Fibroblast of lung (primary cell): ENCODE data around the gene H1-8. TPM values are rescaled to one million over a fixed set of nuclear protein-coding genes. Genes with fewer than 3 reads are reported as not detected.

ENCODE experiments used
- DNase-seq, 2 donors: peaks; one replicate each; pipeline versions ENCODE4 v3.0.0 to v3.0.0-alpha.2; 2010; ENCODE audit warnings: low read depth in 2 of 2
- H2AFZ ChIP-seq: 2 replicates; pipeline ENCODE4 v1.5.1; 2012; ENCODE audit warnings: low read length, control low read depth, inconsistent platforms
- H3K27ac ChIP-seq: 2 replicates; pipeline ENCODE4 v1.5.1; 2011; ENCODE audit warnings: low read length, control low read depth; ENCODE audit not compliant: insufficient read depth
- H3K27me3 ChIP-seq: 2 replicates; pipeline ENCODE4 v1.5.1; 2011; ENCODE audit warnings: mild to moderate bottlenecking, low read length; ENCODE audit not compliant: control insufficient read depth, insufficient read depth
- H3K36me3 ChIP-seq: 2 replicates; pipeline ENCODE4 v1.5.1; 2011; ENCODE audit warnings: low read length; ENCODE audit not compliant: control insufficient read depth, insufficient read depth
- H3K4me1 ChIP-seq: 2 replicates; pipeline ENCODE4 v1.5.1; 2011; ENCODE audit warnings: low read length; ENCODE audit not compliant: control insufficient read depth, insufficient read depth; ENCODE audit errors: extremely low read depth
- H3K4me2 ChIP-seq: 2 replicates; pipeline ENCODE4 v1.5.1; 2011; ENCODE audit warnings: low read length, control low read depth; ENCODE audit not compliant: insufficient read depth; ENCODE audit errors: extremely low read depth
- H3K4me3 ChIP-seq, 4 experiments: fragments of 200-600 bp in 1 of 4; sonication (generic) in 1 of 4; replicated peaks in 1 of 4; 2 replicates each; pipeline ENCODE4 v1.5.1; 2011 to 2016; ENCODE audit warnings: low read length in 4 of 4, low read depth in 3 of 4, mild to moderate bottlenecking in 3 of 4, control low read depth in 2 of 4, inconsistent platforms in 1 of 4, mixed read lengths in 1 of 4; ENCODE audit not compliant: insufficient read depth in 1 of 4; ENCODE audit errors: control extremely low read depth in 1 of 4
- H3K79me2 ChIP-seq: 2 replicates; pipeline ENCODE4 v1.5.1; 2012; ENCODE audit warnings: mild to moderate bottlenecking, low read length, inconsistent platforms; ENCODE audit not compliant: control insufficient read depth, insufficient read depth
- H3K9ac ChIP-seq: 2 replicates; pipeline ENCODE4 v1.5.1; 2011; ENCODE audit warnings: mild to moderate bottlenecking, low read length, control low read depth; ENCODE audit not compliant: insufficient read depth
- H3K9me3 ChIP-seq: 2 replicates; pipeline ENCODE4 v1.5.1; 2012; ENCODE audit warnings: low read depth, low read length; ENCODE audit not compliant: control insufficient read depth, insufficient read depth
- H4K20me1 ChIP-seq: 2 replicates; pipeline ENCODE4 v1.5.1; 2011; ENCODE audit warnings: low read length; ENCODE audit not compliant: control insufficient read depth, insufficient read depth; ENCODE audit errors: extremely low read depth
- EZH2 ChIP-seq: IDR thresholded peaks from 2 replicates; pipeline ENCODE4 v1.5.1; 2012; ENCODE audit warnings: low read length, control low read depth, mild to moderate bottlenecking; ENCODE audit errors: missing control alignments
- polyA plus RNA-seq, 2 donors: library from polyadenylated mRNA; depleted of rRNA in 1 of 2; stranded (reverse) in 1 of 2; unstranded in 1 of 2; fragments of >200 nt; gene quantifications; 2 replicates each; pipeline ENCODE4 v1.2.1, GENCODE V29; 2011 to 2012; ENCODE audit warnings: missing spikeins in 1 of 2
- total RNA-seq: library from RNA; depleted of rRNA; stranded (reverse); fragments of >200 nt; gene quantifications from 2 replicates; pipeline ENCODE4 v1.2.1, GENCODE V29; 2014
- TF ChIP-seq, protein P1 (sequence below), 2 donors: IDR thresholded peaks in 1 of 2; conservative IDR thresholded peaks in 1 of 2; 1 replicate in 1 of 2; 2 replicates in 1 of 2; pipeline ENCODE4 v1.5.1; 2011 to 2012; ENCODE audit warnings: low read length in 2 of 2, control low read depth in 1 of 2, inconsistent platforms in 1 of 2, low read depth in 1 of 2, mild to moderate bottlenecking in 1 of 2

H1-8 gene
- total and polyA plus RNA-seq, 2 donors (not counting 1 experiment from before 2014, with no cell fraction given), result not detected

DNA sequence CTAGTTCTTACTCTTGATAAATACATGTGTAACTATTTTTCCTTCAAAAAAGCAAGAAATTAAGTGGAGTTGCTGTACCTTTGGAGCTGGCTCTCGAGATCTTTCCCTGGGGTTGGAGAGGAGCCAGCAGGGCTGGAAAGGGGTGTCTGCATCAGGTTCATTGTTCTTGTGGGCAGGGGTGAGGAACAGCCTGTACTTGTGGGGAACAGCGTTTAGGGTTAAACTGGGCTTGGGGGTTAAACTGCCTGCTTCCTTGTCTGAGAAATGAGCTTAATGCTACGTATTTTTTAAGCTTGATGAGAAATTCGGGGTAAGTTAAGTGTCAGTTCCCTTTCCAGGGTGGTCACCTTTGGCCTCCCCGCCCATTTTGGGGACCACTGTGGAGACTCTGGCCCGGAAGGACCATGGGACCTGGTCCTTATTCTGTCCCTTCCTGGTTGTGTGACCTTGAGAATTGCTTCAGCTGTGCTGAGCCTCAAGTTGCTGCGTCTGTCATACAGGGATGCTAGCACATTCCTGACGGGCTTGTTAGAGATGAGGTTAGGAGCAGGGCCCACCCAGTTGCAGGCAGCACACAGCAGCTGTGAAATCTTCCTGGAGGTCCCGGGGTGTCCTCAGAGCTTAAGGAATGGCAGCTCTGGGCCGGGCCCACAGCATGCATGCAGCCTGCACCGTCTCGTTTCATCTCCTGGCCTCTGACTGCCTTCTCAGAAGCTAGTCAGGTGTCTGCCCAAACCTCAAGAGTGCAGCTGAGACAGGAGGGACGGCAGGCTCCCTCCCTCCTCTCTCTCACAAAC is 11.6 kb downstream of the H1-8 start:
- Histone ChIP-seq H3K9me3 (no peaks in the 10 kb centered on the region), H3K79me2 (peaks cover 4% of the 10 kb centered on the region), H3K4me2 (no peak overlapping the region), H3K4me1 (peaks cover 32% of the 10 kb centered on the region), H3K27ac (peak overlapping the region; percentile 19), H2AFZ (no peak overlapping the region), H4K20me1 (no peaks in the 10 kb centered on the region), H3K9ac (no peak overlapping the region), H3K36me3 (peaks cover 21% of the 10 kb centered on the region), H3K4me3 (no peak overlapping the region), H3K27me3 (no peaks in the 10 kb centered on the region)
- TF ChIP-seq, protein P1, sequence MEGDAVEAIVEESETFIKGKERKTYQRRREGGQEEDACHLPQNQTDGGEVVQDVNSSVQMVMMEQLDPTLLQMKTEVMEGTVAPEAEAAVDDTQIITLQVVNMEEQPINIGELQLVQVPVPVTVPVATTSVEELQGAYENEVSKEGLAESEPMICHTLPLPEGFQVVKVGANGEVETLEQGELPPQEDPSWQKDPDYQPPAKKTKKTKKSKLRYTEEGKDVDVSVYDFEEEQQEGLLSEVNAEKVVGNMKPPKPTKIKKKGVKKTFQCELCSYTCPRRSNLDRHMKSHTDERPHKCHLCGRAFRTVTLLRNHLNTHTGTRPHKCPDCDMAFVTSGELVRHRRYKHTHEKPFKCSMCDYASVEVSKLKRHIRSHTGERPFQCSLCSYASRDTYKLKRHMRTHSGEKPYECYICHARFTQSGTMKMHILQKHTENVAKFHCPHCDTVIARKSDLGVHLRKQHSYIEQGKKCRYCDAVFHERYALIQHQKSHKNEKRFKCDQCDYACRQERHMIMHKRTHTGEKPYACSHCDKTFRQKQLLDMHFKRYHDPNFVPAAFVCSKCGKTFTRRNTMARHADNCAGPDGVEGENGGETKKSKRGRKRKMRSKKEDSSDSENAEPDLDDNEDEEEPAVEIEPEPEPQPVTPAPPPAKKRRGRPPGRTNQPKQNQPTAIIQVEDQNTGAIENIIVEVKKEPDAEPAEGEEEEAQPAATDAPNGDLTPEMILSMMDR (conservative IDR thresholded peaks at IDR 0.05 in 1 of 2, IDR thresholded peaks at IDR 0.05 in 1 of 2; ENCODE audit: low read depth in 1 of 2, low read length in 2 of 2), result no peak
- TF ChIP-seq EZH2, result no peak
- DNase-seq, result peak; percentile 23 to 40

DNA sequence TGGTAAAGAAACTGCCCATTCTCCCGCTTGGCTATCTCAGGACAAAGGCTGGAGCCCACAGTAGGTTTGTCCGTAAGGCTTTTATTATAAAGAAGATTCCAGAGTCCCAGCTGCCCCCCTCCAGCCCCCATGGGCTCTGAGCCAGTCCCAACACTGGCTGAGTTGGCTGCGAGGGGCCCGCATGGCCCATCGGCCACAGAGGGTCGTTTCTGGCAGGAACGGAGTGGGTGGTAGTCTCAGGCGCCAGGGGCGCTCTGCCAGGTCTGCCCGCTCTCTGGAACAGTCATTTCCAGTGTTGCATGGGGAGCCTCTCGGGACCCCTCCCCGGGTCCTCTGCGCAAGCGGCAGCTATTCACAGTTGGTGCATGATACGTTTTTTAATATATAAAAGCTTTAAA is 12.2 kb downstream of the H1-8 start:
- Histone ChIP-seq H3K4me2 (no peak overlapping the region), H3K27ac (no peak overlapping the region), H3K27me3 (no peaks in the 10 kb centered on the region), H3K36me3 (peaks cover 24% of the 10 kb centered on the region), H3K79me2 (peaks cover 9% of the 10 kb centered on the region), H4K20me1 (no peaks in the 10 kb centered on the region), H3K4me3 (no peak overlapping the region), H2AFZ (no peak overlapping the region), H3K9me3 (no peaks in the 10 kb centered on the region), H3K9ac (no peak overlapping the region), H3K4me1 (peaks cover 37% of the 10 kb centered on the region)
- no peak for DNase-seq
- TF ChIP-seq, protein P1 (conservative IDR thresholded peaks at IDR 0.05 in 1 of 2, IDR thresholded peaks at IDR 0.05 in 1 of 2; ENCODE audit: low read depth in 1 of 2, low read length in 2 of 2), result no peak
- TF ChIP-seq EZH2, result no peak

DNA sequence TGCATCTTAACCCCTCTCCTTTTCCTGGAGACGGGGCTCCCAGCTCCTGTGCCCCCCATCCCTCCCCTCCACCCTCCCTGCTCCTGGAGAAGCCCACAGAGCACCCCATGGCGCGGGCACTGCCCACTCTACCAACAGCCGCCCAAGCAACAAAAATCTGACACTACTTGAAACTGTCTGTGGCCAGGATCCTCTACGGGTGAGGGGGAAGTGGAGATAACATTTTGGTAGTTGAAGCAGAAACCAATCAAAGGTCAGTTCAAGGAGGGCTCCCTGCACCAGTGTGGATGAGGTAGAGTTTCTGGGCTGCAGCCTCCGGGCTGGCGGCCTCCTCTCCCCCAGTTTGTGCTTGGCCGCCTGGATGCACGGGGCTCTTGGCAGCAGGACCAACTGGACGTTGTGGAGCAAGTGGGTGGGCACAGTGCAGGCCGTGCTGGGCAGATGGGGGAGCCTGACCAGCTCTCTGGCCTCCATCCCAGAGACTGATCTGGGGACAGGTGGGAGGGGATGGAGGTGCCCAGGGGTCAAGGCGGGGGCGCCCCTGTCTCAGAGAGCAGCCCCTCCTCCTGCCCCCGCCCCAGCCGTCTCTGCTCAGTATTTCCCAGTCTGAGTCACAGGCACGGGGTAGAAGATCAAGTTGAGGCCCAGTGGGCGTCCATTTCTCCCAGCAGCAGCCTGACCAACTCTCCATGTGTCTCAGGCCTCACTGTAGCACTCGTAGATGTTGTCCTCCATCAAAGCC is 12.8 kb downstream of the H1-8 start:
- Histone ChIP-seq H3K36me3 (peaks cover 26% of the 10 kb centered on the region), H2AFZ (no peak overlapping the region), H3K4me1 (peaks cover 41% of the 10 kb centered on the region), H3K4me2 (no peak overlapping the region), H4K20me1 (no peaks in the 10 kb centered on the region), H3K4me3 (no peak overlapping the region), H3K27ac (no peak overlapping the region), H3K9me3 (no peaks in the 10 kb centered on the region), H3K27me3 (no peaks in the 10 kb centered on the region), H3K79me2 (peaks cover 9% of the 10 kb centered on the region), H3K9ac (no peak overlapping the region)
- TF ChIP-seq EZH2, result no peak
- TF ChIP-seq, protein P1 (conservative IDR thresholded peaks at IDR 0.05 in 1 of 2, IDR thresholded peaks at IDR 0.05 in 1 of 2; ENCODE audit: low read depth in 1 of 2, low read length in 2 of 2), result no peak
- DNase-seq, result peak in 1 of 2 donors; percentile 26
